Activated B cell treated with CpG ODN at 0.5 μM for 24 hours (primary cell): Measurements from ENCODE around the gene MRPL34. TPM values are rescaled to one million over a fixed set of nuclear protein-coding genes. Genes with fewer than 3 reads are reported as not detected.
A peak's percentile ranks its signal among the peaks of the same experiment; 100 is the strongest.

ENCODE experiments used
- ATAC-seq: fragments of 200-7000 bp; cut with Tn5 transposase; one replicate; pipeline ENCODE4 v1.10.0; 2021; ENCODE audit warnings: low read depth, mild to moderate bottlenecking, moderate library complexity
- CTCF ChIA-PET: fragments of 350-600 bp; sonication (Branson Sonifier 250); formaldehyde crosslinking; loops from one replicate; lab custom pipeline; 2021; ENCODE audit warnings: antibody characterized with exemption; lab: Charles Lee
- POLR2A ChIA-PET: fragments of 350-600 bp; sonication (Branson Sonifier 250); formaldehyde crosslinking; loops from one replicate; lab custom pipeline; 2021; ENCODE audit warnings: antibody characterized with exemption; lab: Charles Lee
- DNase-seq: peaks from one replicate; pipeline ENCODE4 v3.0.0; 2022
- H3K27ac Mint-ChIP-seq: one replicate; pipeline ENCODE4 v1.8.0; 2020; ENCODE audit warnings: mixed read lengths
- H3K27me3 Mint-ChIP-seq: one replicate; pipeline ENCODE4 v1.8.0; 2021; ENCODE audit warnings: mixed read lengths
- H3K36me3 Mint-ChIP-seq: one replicate; pipeline ENCODE4 v1.8.0; 2021; ENCODE audit warnings: low read depth, mixed read lengths
- H3K4me1 Mint-ChIP-seq: one replicate; pipeline ENCODE4 v1.8.0; 2021; ENCODE audit warnings: mixed read lengths
- H3K4me3 Mint-ChIP-seq: one replicate; pipeline ENCODE4 v1.8.0; 2020; ENCODE audit warnings: mild to moderate bottlenecking, mixed read lengths
- H3K9me3 Mint-ChIP-seq: one replicate; pipeline ENCODE4 v1.8.0; 2020; ENCODE audit warnings: mixed read lengths
- CTCF ChIP-seq: fragments of 200-600 bp; IDR thresholded peaks from one replicate; pipeline ENCODE4 v1.8.0; 2022; ENCODE audit warnings: antibody characterized with exemption, mild to moderate bottlenecking
- intact Hi-C: fragments of 100-400 bp; cut with micrococcal nuclease; formaldehyde crosslinking; loops from one replicate; pipeline ENCODE4 v1.15.1; 2024
- total RNA-seq: library from RNA; stranded (reverse); gene quantifications from 2 replicates; pipeline ENCODE4 v1.2.3, GENCODE V29; 2022

MRPL34 gene
- total RNA-seq, 1 donor from 2014 or later: 38.2 TPM

DNA sequence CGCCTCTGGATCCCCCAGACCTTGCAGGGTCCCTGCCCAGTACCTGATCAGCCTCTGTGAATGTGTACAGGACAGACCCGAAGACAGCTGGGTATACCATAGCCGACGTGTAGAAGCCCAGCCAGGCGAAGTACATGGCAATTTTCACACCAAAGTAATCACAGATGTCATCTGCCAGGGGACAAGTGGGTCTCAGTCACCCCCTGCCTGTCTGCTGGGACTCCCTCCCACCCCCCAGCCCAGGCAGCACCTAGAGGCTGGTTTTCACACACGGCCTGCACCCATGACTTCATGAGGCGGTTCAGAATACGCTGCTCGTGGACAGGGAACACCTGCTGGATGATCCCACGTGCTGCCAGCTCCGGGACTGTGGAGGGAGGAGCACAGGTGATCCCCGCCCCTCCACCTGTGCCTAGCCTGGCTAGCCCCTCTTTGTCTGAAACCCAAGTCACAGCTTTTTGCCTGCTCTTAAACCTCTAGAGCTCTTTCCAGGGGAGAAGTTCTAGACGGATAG lies 25.4 kb downstream of the MRPL34 start:
- Mint-ChIP-seq H3K27me3 (peaks cover 6% of the 10 kb centered on the region), H3K36me3 (no peaks in the 10 kb centered on the region), H3K27ac (no peak overlapping the region), H3K4me1 (peaks cover 30% of the 10 kb centered on the region), H3K9me3 (no peaks in the 10 kb centered on the region), H3K4me3 (no peak overlapping the region)
- DNase-seq (no peak), ATAC-seq (no peak)
- POLR2A ChIA-PET: interaction anchor here (0.6 to 1.2 kb wide), 3 partner anchors 22 to 103 kb away, joined by 3 to 4 read pairs (median 3); partner anchors contain the start of gene DDA1
- intact Hi-C loops: loop anchor here (10.0 kb wide), 1 partner anchor 424 kb away; the partner anchor contains the start of gene FCHO1
- CTCF ChIA-PET: no interaction called here
- TF ChIP-seq CTCF: no peak

GRCh38 chr19:17332360-17332676 lies 26.6 kb downstream of the MRPL34 start:
- Mint-ChIP-seq H3K27me3 (peaks cover 6% of the 10 kb centered on the region), H3K9me3 (no peaks in the 10 kb centered on the region), H3K36me3 (peaks cover 9% of the 10 kb centered on the region), H3K27ac (no peak overlapping the region), H3K4me3 (no peak overlapping the region), H3K4me1 (peaks cover 39% of the 10 kb centered on the region)
- TF ChIP-seq CTCF: no peak
- CTCF ChIA-PET: interaction anchor here (1.1 to 1.7 kb wide), 3 partner anchors 23 to 54 kb away, joined by 3 to 9 read pairs (median 3); partner anchors contain the start of genes DDA1 and MRPL34
- intact Hi-C loops: loop anchor here (10.0 kb wide), 1 partner anchor 422 kb away; the partner anchor contains the start of gene FCHO1
- ATAC-seq (no peak), DNase-seq (no peak)
- POLR2A ChIA-PET: interaction anchor here (1.0 to 2.0 kb wide), 2 partner anchors 23 to 59 kb away, joined by 3 to 13 read pairs; partner anchors contain the start of gene DDA1

DNA sequence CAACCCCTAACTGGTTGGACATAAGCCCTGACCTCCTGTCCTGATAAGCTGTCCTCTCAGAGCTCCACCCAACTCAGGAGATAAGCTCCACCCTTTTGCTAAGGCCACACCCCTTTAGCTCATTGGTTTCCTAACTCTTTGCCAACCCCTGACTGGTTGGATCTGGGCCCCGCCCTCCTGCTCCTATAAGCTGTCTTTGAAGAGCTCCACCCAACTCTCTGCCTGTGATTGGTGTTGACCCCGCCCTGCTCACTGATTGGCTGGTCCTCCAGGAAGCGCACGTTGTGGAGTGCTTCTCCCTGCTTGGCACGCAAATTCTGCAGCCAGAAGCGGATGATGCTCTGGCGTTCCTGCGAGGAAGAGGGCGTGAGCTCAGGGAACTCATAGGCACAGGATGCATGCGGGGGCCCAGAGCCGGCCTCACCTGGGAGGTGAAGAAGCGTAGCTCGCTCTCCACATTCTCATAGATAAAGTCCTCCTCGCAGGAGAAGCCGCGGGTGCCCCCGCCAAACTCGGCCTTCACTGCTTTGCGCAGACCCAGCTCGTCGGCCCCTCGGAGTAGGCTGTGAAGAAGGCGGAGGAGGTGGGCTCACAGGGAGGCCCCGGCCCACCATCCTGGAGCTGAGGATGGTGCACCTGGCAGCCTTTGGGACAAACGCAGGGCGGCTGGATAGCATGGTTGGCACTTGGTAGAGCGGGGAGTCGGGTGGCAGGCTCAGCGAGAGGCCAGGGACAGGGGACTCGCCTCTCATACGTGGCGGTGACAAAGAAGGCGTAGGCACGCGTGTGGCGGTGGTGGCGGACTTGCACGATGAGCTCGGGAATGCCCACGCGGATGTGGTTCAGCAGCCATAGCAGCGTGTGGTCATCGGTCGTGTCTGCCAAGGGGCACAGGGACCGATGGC lies 27.3 kb downstream of the MRPL34 start:
- Mint-ChIP-seq H3K4me3 (peak overlapping the region; percentile 11), H3K27me3 (peaks cover 6% of the 10 kb centered on the region), H3K9me3 (no peaks in the 10 kb centered on the region), H3K4me1 (peaks cover 39% of the 10 kb centered on the region), H3K36me3 (peaks cover 12% of the 10 kb centered on the region), H3K27ac (no peak overlapping the region)
- ATAC-seq: no peak
- ChIA-PET CTCF (interaction anchor here (1.1 to 1.7 kb wide), 3 partner anchors 24 to 53 kb away, joined by 3 to 9 read pairs (median 3); partner anchors contain the start of genes DDA1 and MRPL34), POLR2A (interaction anchor here (0.6 to 2.0 kb wide), 12 partner anchors 8 to 190 kb away, joined by 3 to 13 read pairs (median 4); partner anchors contain the start of genes BST2 and DDA1)
- no peak for DNase-seq
- intact Hi-C loops: loop anchor here (10.0 kb wide), 1 partner anchor 422 kb away; the partner anchor contains the start of gene FCHO1
- TF ChIP-seq CTCF: no peak

GRCh38 chr19:17333611-17334413 lies 28.1 kb downstream of the MRPL34 start:
- DNase-seq (peak; percentile 45), ATAC-seq (peak; percentile 23)
- ChIA-PET POLR2A (interaction anchor here (0.6 to 2.0 kb wide), 13 partner anchors 9 to 190 kb away, joined by 3 to 13 read pairs (median 4); partner anchors contain the start of genes BST2, DDA1, MRPL34 and OCEL1), CTCF (interaction anchor here (0.6 to 1.7 kb wide), 3 partner anchors 28 to 54 kb away, joined by 3 to 9 read pairs (median 4); partner anchors contain the start of gene MRPL34)
- H3K27me3 Mint-ChIP-seq: peaks cover 6% of the 10 kb centered on the region
- no peaks in the 10 kb centered on the region for H3K9me3 Mint-ChIP-seq
- intact Hi-C loops: loop anchor here (1.0 to 10.0 kb wide), 2 partner anchors 67 to 421 kb away; partner anchors contain the start of genes BABAM1 and FCHO1
- peaks cover 16% of the 10 kb centered on the region for H3K36me3 Mint-ChIP-seq
- H3K4me3 Mint-ChIP-seq: peak overlapping the region; percentile 82
- peaks cover 44% of the 10 kb centered on the region for H3K4me1 Mint-ChIP-seq
- TF ChIP-seq CTCF: no peak
- H3K27ac Mint-ChIP-seq: peak overlapping the region; percentile 46
